Fibroblast of villous mesenchyme (primary cell): Measurements from ENCODE around the gene JTB. TPM values are rescaled to one million over a fixed set of nuclear protein-coding genes. Genes with fewer than 3 reads are reported as not detected.

Source experiments
- DNase-seq: peaks from one replicate; pipeline ENCODE4 v3.0.0-alpha.2; 2010; ENCODE audit warnings: low read depth
- H3K4me3 ChIP-seq: 2 replicates; pipeline ENCODE4 v1.5.1; 2011; ENCODE audit warnings: low read depth, mild to moderate bottlenecking, low read length
- total RNA-seq: library from RNA; depleted of rRNA; stranded (reverse); fragments of >200 nt; gene quantifications from 2 replicates; pipeline ENCODE4 v1.2.3, GENCODE V29; 2012
- TF ChIP-seq, protein P1 (sequence below): IDR thresholded peaks from 2 replicates; pipeline ENCODE4 v1.5.1; 2012; ENCODE audit warnings: low read depth, mild to moderate bottlenecking, low read length; ENCODE audit not compliant: insufficient read depth

Gene JTB
- total RNA-seq, 1 donor, result 135 TPM

DNA sequence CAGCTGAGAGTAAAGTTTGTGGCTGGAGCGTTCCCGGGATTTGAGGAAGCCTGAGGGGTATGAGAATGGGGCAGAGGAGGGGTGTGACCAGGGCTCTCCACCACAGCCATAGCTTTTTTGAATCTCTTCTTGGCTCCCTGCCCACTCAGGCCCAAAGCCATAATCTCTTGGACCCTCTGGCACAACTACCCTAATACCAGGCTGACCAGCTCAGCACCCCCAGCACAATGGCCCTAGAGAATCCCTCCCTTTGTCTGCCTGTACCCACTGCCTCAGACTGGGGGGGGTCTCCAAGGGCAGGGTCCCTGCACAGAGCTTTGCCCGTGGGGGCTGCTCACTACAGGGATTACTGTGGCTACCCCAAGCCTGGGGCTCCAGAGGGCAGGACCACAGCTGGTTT lies 38.5 kb downstream of the JTB start:
- DNase-seq, result no peak
- TF ChIP-seq, protein P1, sequence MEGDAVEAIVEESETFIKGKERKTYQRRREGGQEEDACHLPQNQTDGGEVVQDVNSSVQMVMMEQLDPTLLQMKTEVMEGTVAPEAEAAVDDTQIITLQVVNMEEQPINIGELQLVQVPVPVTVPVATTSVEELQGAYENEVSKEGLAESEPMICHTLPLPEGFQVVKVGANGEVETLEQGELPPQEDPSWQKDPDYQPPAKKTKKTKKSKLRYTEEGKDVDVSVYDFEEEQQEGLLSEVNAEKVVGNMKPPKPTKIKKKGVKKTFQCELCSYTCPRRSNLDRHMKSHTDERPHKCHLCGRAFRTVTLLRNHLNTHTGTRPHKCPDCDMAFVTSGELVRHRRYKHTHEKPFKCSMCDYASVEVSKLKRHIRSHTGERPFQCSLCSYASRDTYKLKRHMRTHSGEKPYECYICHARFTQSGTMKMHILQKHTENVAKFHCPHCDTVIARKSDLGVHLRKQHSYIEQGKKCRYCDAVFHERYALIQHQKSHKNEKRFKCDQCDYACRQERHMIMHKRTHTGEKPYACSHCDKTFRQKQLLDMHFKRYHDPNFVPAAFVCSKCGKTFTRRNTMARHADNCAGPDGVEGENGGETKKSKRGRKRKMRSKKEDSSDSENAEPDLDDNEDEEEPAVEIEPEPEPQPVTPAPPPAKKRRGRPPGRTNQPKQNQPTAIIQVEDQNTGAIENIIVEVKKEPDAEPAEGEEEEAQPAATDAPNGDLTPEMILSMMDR, result no peak
- H3K4me3 ChIP-seq, result no peak overlapping the region

GRCh38 chr1:153937331-153937730 lies 40.1 kb downstream of the JTB start:
- TF ChIP-seq, protein P1, result no peak
- no peak for DNase-seq
- no peak overlapping the region for H3K4me3 ChIP-seq

GRCh38 chr1:153936011-153936802 lies 41.3 kb downstream of the JTB start:
- DNase-seq, result no peak
- TF ChIP-seq, protein P1, result no peak
- no peak overlapping the region for H3K4me3 ChIP-seq

DNA sequence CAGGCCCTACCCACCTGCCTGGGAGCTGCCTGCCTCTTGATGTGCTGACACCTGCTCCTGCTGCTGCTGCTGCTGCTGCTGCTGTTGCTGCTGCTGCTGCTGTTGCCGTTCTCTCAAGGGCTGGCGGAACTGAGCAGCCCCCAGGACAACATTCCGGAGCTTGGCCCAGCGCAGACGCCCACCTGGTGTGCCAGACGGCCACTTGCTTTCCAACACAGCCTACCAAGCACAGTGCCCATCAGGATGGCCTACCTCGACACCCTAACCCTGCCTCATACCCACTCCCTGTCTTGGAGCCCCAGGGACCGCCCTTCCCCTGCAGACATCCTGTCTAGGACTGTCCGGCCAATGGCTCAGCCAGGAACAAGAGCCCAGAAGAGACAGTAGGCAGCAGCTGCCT lies 42.7 kb downstream of the JTB start:
- DNase-seq, result no peak
- no peak overlapping the region for H3K4me3 ChIP-seq
- TF ChIP-seq, protein P1, result no peak

- TF ChIP-seq, protein P1, result no peak
- no peak for DNase-seq
- H3K4me3 ChIP-seq, result no peak overlapping the region
Observed at GRCh38 chr1:153933955-153934354, 43.5 kb downstream of the JTB start.

GRCh38 chr1:153933430-153933829 lies 44.0 kb downstream of the JTB start:
- TF ChIP-seq, protein P1, result no peak
- no peak overlapping the region for H3K4me3 ChIP-seq
- no peak for DNase-seq
